ENCODE measurements around the gene LRRC17. TPM values are rescaled to one million over a fixed set of nuclear protein-coding genes. Genes with fewer than 3 reads are reported as not detected.

LRRC17 gene
- total and polyA plus RNA-seq, 9 of the 15 experiments (the other 6 are each of a cell fraction or from before 2014, with no cell fraction given): 0.03 to 0.18 (median 0.12) TPM; not detected in 5

DNA sequence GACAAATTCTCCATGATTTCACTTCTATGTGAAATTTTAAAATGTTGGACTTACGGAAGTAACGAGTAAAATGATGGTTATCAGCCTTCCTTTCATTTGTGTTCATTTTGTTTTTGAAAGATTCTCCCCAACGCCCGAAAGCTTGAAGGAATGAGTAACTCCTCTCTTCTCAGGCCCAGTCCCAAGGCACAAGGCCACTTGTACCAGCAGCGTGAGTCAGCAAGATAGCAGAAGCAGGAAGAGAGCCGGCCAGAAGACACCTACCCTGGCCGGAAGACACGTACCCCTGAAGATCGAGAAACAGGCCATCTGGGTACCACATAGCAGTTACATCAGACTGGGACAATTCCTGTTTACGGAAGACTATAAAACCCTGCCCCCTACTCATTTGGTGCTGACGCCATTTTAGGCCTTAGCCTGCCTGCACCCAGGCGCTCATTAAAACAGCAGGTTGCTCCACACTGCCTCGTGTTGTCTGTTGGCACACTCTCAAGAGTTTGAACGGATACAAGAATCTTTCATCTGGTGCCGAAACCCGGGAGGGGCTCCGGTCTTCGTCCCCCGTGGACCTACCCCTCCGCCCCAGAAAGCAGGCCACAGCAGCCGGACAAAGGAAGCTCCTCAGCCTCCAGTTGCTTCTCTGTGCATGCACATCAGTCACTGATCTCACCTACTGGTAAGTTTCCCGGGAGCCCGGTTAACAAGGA is 60.4 kb downstream of the LRRC17 start (continued):
- TF ChIP-seq, protein P1, sequence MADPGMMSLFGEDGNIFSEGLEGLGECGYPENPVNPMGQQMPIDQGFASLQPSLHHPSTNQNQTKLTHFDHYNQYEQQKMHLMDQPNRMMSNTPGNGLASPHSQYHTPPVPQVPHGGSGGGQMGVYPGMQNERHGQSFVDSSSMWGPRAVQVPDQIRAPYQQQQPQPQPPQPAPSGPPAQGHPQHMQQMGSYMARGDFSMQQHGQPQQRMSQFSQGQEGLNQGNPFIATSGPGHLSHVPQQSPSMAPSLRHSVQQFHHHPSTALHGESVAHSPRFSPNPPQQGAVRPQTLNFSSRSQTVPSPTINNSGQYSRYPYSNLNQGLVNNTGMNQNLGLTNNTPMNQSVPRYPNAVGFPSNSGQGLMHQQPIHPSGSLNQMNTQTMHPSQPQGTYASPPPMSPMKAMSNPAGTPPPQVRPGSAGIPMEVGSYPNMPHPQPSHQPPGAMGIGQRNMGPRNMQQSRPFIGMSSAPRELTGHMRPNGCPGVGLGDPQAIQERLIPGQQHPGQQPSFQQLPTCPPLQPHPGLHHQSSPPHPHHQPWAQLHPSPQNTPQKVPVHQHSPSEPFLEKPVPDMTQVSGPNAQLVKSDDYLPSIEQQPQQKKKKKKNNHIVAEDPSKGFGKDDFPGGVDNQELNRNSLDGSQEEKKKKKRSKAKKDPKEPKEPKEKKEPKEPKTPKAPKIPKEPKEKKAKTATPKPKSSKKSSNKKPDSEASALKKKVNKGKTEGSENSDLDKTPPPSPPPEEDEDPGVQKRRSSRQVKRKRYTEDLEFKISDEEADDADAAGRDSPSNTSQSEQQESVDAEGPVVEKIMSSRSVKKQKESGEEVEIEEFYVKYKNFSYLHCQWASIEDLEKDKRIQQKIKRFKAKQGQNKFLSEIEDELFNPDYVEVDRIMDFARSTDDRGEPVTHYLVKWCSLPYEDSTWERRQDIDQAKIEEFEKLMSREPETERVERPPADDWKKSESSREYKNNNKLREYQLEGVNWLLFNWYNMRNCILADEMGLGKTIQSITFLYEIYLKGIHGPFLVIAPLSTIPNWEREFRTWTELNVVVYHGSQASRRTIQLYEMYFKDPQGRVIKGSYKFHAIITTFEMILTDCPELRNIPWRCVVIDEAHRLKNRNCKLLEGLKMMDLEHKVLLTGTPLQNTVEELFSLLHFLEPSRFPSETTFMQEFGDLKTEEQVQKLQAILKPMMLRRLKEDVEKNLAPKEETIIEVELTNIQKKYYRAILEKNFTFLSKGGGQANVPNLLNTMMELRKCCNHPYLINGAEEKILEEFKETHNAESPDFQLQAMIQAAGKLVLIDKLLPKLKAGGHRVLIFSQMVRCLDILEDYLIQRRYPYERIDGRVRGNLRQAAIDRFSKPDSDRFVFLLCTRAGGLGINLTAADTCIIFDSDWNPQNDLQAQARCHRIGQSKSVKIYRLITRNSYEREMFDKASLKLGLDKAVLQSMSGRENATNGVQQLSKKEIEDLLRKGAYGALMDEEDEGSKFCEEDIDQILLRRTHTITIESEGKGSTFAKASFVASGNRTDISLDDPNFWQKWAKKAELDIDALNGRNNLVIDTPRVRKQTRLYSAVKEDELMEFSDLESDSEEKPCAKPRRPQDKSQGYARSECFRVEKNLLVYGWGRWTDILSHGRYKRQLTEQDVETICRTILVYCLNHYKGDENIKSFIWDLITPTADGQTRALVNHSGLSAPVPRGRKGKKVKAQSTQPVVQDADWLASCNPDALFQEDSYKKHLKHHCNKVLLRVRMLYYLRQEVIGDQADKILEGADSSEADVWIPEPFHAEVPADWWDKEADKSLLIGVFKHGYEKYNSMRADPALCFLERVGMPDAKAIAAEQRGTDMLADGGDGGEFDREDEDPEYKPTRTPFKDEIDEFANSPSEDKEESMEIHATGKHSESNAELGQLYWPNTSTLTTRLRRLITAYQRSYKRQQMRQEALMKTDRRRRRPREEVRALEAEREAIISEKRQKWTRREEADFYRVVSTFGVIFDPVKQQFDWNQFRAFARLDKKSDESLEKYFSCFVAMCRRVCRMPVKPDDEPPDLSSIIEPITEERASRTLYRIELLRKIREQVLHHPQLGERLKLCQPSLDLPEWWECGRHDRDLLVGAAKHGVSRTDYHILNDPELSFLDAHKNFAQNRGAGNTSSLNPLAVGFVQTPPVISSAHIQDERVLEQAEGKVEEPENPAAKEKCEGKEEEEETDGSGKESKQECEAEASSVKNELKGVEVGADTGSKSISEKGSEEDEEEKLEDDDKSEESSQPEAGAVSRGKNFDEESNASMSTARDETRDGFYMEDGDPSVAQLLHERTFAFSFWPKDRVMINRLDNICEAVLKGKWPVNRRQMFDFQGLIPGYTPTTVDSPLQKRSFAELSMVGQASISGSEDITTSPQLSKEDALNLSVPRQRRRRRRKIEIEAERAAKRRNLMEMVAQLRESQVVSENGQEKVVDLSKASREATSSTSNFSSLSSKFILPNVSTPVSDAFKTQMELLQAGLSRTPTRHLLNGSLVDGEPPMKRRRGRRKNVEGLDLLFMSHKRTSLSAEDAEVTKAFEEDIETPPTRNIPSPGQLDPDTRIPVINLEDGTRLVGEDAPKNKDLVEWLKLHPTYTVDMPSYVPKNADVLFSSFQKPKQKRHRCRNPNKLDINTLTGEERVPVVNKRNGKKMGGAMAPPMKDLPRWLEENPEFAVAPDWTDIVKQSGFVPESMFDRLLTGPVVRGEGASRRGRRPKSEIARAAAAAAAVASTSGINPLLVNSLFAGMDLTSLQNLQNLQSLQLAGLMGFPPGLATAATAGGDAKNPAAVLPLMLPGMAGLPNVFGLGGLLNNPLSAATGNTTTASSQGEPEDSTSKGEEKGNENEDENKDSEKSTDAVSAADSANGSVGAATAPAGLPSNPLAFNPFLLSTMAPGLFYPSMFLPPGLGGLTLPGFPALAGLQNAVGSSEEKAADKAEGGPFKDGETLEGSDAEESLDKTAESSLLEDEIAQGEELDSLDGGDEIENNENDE (IDR thresholded peaks at IDR 0.05; ENCODE audit: low read depth, low read length): no peak
- TF ChIP-seq SMAD3 (CRISPR knock-in tag; conservative IDR thresholded peaks at IDR 0.05) (no peak; the same call in 1 of the 2 replicates), ZNF561 (CRISPR knock-in tag; conservative IDR thresholded peaks at IDR 0.05) (no peak), ZNF695 (CRISPR knock-in tag; IDR thresholded peaks at IDR 0.05) (no peak), MBD2 (IDR thresholded peaks at IDR 0.05; ENCODE audit: borderline replicate concordance, low read depth) (peak; percentile 77)
- TF ChIP-seq, protein P2, sequence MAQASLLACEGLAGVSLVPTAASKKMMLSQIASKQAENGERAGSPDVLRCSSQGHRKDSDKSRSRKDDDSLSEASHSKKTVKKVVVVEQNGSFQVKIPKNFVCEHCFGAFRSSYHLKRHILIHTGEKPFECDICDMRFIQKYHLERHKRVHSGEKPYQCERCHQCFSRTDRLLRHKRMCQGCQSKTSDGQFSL (CRISPR knock-in tag; IDR thresholded peaks at IDR 0.05): 0 out of 2 replicates have a peak, but pooled peaks have one; percentile 33
- TF ChIP-seq, protein P2 (tag; IDR thresholded peaks at IDR 0.05): no peak
- TF ChIP-seq, protein P3, sequence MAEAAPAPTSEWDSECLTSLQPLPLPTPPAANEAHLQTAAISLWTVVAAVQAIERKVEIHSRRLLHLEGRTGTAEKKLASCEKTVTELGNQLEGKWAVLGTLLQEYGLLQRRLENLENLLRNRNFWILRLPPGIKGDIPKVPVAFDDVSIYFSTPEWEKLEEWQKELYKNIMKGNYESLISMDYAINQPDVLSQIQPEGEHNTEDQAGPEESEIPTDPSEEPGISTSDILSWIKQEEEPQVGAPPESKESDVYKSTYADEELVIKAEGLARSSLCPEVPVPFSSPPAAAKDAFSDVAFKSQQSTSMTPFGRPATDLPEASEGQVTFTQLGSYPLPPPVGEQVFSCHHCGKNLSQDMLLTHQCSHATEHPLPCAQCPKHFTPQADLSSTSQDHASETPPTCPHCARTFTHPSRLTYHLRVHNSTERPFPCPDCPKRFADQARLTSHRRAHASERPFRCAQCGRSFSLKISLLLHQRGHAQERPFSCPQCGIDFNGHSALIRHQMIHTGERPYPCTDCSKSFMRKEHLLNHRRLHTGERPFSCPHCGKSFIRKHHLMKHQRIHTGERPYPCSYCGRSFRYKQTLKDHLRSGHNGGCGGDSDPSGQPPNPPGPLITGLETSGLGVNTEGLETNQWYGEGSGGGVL (CRISPR knock-in tag; IDR thresholded peaks at IDR 0.05): no peak
- TF ChIP-seq, protein P4, sequence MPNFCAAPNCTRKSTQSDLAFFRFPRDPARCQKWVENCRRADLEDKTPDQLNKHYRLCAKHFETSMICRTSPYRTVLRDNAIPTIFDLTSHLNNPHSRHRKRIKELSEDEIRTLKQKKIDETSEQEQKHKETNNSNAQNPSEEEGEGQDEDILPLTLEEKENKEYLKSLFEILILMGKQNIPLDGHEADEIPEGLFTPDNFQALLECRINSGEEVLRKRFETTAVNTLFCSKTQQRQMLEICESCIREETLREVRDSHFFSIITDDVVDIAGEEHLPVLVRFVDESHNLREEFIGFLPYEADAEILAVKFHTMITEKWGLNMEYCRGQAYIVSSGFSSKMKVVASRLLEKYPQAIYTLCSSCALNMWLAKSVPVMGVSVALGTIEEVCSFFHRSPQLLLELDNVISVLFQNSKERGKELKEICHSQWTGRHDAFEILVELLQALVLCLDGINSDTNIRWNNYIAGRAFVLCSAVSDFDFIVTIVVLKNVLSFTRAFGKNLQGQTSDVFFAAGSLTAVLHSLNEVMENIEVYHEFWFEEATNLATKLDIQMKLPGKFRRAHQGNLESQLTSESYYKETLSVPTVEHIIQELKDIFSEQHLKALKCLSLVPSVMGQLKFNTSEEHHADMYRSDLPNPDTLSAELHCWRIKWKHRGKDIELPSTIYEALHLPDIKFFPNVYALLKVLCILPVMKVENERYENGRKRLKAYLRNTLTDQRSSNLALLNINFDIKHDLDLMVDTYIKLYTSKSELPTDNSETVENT (CRISPR knock-in tag; IDR thresholded peaks at IDR 0.05): peak; percentile 77
